RKO (cell line): ENCODE results near the gene TRPM3.
A peak's percentile ranks its signal among the peaks of the same experiment; 100 is the strongest.

Source experiments
- DNase-seq: peaks from one replicate; pipeline ENCODE4 v3.0.0-alpha.2; 2016; ENCODE audit warnings: low spot score

TRPM3 gene

DNA sequence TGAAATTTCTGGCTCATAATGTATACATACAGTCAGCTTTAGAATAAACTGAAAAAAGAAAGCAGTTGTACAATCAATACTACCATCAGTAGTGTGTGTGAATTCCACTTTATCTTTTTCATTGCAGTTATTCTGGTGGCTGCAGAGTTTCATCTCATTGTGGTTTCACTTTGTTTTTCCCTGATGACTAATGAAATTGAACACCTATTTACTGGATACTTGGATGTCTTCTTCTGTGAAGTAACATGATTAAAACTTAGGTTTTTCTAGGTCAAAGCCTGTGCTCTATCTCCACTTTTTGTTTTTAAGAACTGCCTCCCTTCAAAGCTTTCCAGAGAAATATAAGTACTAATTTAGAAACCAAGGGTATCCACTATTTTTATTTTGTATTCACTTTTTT lies 174.3 kb downstream of the TRPM3 start:
- DNase-seq: no peak

DNA sequence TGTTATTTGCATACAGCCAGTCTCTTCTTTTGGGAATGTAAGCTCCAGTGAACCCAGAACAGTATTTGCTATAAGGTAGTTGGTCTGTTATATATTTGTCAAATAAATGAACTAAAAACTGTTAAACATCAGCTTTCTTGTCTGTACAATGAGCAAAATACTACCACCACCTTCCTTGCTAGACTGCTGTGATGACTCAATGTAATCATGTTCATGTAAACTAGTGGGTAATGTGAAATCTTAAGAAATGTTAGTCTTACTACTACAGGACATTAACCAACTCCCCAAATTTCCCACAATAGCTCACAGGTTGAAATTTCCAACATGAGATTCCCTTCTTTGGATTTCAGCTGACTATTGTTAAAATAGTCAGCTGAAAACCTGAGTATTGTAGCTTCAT lies 176.1 kb downstream of the TRPM3 start:
- no peak for DNase-seq

- DNase-seq: no peak
Measured at GRCh38 chr9:70941191-70941590, 180.2 kb downstream of the TRPM3 start.

DNA sequence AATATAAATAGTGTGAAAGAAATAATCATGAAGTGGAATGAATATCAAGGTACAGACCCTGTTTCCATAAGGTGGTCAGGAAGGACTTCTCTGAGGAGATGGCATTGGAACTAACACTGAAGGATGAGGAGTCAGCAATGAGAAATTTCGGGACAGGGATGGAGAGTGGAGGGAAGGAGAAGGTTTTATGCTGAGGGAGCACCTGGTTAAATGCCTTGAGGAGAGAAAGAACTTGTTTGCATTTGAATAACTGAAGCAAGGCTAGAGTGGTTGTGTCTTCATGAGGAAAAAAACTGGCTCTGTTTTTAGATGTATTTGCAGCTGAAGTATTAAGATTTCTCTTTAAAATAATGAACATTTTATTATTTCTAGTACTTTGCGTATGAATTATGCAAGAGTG lies 180.8 kb downstream of the TRPM3 start:
- DNase-seq: no peak

DNA sequence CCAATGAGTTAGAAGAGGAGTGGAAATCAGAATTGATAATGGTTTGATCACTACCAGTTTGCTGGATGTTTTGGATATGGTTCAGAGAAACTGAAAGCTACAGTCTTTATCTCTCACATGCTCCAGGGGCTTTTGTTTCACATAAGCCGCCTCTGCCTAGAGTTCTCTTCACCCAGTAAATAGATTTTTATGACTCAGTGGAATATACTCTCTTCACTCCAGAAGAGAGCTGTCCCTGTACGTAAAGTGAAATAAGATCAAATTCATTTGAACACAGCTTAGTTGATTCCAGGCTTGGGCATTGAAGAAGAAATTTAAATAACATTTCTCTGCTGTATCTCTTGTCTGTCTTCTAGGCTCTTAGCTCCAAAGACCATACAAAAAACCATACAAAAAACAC lies 184.9 kb downstream of the TRPM3 start:
- DNase-seq: no peak

DNA sequence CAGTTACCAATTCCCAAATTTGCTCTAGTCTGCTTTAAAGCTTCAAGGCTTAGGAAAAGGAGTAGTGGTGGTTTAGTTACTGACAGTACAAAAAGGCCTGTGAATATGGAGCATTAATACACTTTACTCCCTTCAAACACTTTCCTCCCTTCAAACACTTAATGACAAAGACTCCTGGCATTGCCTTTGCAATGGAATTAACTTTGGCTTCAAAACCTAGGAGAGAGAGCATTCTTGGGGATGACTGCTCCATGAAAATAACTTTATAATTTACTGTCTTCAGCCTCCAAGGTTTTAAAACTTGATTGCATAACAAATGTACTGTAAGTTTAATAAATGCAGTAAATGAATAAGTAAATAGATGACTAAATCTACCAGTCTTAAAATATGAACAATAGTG lies 185.6 kb downstream of the TRPM3 start:
- no peak for DNase-seq

DNA sequence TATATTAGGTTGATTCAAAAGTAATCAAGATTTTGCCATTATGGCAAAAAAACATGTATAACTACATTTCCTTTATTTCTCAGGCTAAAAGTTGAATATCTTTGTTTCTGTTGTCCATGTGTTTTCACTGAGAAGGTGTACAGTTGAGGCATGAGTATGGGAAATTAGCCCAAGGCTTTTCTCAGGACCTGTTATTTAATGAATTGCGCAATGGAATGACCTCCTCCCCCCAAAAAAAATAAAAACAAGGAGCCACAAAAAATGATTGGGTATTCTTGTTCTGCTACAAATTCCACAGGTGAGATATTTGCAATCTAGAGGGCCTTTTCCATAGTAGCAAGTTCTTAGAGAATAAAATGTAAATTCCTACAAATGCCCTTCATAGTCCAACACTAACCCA lies 186.8 kb downstream of the TRPM3 start:
- DNase-seq: no peak

GRCh38 chr9:70933321-70933720 lies 188.1 kb downstream of the TRPM3 start:
- no peak for DNase-seq

DNA sequence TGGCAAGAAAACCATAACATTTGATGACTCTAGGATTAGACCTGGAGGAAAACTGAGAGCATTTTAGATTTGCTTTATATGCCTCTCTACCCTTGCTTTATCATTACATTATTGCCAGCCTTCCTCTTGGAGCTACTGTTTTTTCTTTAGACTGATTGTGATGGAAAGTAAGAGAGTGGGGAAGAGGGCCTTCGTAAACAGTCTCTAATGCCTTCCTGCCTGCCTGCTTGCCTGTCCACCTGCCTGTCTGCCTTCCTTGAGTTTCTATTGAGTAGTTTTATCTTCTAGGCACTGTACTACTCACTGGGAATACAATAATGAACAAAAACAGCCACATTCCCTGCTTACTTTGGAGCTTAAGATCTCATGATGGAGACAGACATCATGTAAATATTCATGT lies 189.3 kb downstream of the TRPM3 start:
- DNase-seq: no peak

- DNase-seq: no peak
Measured at GRCh38 chr9:70927530-70927929, 193.9 kb downstream of the TRPM3 start.

- DNase-seq: peak; percentile 83
Measured at GRCh38 chr9:70924895-70925547, 196.4 kb downstream of the TRPM3 start.

- no peak for DNase-seq
Measured at GRCh38 chr9:70924380-70924779, 197.0 kb downstream of the TRPM3 start.

DNA sequence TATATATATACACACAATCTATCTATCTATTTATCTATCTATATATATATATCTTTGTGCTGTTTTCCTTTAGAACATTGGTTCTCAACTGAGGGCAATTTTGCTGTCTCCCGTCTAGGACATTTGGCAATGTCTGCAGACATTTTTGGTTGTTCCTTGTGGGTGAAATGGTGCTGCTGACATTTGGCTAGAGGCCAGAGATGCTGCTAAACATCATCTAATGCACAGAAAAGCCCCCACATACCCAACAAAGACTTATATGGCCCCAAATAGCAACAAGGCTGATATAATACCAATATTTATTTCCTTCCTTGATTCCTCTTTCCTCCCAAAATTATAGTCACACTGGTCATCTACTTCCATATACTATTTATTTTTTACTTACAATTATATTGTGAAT lies 197.5 kb downstream of the TRPM3 start:
- no peak for DNase-seq

- no peak for DNase-seq
Measured at GRCh38 chr9:70921136-70921535, 200.3 kb downstream of the TRPM3 start.

- DNase-seq: no peak
Measured at GRCh38 chr9:70917277-70917676, 204.1 kb downstream of the TRPM3 start.

- no peak for DNase-seq
Measured at GRCh38 chr9:70911791-70912190, 209.6 kb downstream of the TRPM3 start.

GRCh38 chr9:70910598-70910997 lies 210.8 kb downstream of the TRPM3 start:
- DNase-seq: no peak

DNA sequence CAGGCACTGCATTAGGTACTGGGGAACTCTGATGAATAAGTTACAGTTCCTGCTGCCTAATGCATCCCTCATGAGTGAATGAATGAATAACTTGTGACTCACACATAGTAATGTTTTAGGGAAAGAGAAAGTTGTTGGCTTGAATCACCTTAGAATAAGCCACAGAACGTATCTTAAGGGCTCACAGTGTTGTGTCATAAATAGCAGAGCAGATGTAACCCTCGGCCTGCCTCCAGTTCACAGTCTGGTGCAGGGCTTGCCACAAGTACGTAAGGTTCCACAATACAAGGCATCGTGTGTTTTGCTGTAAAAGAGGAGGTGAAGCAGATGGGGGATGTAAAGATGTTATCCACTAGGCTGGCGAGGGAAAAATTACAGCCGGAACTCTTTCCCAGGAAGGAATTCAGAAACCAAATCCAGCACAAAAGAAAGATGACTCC lies 218.7 kb downstream of the TRPM3 start:
- peak; percentile 93 for DNase-seq

- no peak for DNase-seq
Measured at GRCh38 chr9:70902171-70902570, 219.2 kb downstream of the TRPM3 start.

DNA sequence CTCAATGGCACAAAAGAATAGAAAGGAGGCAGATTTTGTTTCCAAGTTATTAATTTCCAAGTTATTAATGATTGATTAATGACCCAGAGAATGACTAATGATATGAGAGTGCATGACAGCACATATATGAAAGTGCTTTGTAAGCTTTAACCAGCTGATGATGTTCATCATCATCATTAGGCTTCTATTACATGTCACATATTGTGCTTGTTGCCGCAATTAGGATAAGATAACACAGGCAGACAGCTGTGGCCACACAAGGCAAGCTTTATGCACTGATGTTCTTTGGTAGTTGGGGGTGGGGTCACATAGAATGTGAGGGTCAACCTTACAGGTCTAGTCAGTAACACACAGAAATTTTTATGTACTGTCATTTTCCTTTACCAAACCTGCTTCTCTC lies 219.7 kb downstream of the TRPM3 start:
- no peak for DNase-seq

- no peak for DNase-seq
Measured at GRCh38 chr9:70901013-70901412, 220.4 kb downstream of the TRPM3 start.

DNA sequence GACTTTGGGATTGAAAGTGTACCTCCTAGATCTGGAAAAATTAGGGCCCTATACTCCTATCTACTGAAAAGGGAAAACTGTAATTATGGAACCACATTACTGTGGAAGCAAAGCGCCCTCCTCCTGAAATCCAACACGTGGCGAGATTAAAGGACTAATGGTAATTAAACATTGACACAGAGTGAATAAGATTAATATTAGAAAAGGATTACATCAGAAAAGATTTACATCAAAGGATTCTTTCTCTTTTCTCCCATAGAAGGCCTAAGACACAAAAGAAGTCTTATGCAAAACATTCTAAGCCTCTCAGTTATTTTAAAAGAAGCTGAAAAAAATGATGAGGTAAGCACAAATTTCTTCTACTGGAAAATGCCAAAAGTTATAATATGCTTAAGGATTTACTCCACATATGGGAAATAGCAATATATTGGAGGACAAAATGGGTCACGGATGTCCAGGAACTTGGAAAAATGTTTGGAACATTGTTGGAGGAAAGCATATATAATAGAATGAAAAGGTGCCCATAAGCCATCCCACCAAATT lies 227.8 kb downstream of the TRPM3 start:
- DNase-seq: no peak

DNA sequence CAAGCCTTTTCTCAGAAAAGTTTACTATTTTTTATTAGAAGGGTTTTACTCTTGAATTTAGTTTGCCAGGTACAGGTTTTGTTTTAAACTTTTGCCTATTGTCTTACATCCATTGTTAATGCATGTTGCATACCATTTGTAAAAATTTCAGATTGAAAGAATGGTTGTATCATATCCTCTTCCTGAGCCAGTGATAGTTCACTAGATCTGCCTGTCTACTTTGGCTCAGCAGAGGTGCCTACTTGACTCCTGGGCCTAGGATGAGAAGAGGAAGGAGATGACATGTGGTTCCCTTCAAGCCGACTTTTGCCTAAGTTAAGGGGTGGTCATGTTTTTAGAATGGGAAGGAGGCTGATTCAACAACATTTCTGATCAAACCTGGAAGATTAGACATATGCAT lies 232.9 kb downstream of the TRPM3 start:
- no peak for DNase-seq

DNA sequence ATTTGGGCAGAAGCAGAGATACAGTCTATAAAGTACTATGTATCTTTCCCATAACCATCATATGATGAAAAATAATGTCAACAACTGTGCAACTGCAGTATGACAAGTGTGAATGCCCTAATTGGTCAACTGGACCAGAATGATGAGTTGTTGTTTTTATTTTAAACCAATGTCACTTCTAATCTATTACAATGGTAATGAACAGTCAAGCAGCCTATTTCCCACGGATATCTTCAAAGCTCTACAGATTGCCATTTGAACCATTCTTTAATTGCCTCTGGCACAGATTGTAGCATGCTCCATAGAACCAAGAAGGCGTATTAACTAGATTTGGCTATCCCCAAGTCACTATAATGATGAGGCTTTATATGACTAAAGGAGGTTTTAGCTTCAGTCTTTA lies 233.6 kb downstream of the TRPM3 start:
- no peak for DNase-seq
